ENCODE measurements around the gene HLA-A. TPM values are rescaled to one million over a fixed set of nuclear protein-coding genes. Genes with fewer than 3 reads are reported as not detected.
"Not testable (repeated sequence)": the region's sequence is repeated elsewhere in the genome, so short reads cannot be mapped to it uniquely, and the experiment has no call there.

HLA-A gene
- total RNA-seq, result 1,695 and 1,705 TPM in 2 replicates

GRCh38 chr6:29942275-29943052, at the start of gene HLA-A:
Gene HLA-A, plus strand, starts transcription at chr6:29942532. Its CDS starts 22 bp downstream, at chr6:29942554.
- intact Hi-C loops (cut with micrococcal nuclease), result loop anchor here (1.0 to 10.0 kb wide), 7 partner anchors 15 to 272 kb away; partner anchors contain the start of genes HLA-F, POLR1H and TRIM26

GRCh38 chr6:29892696-29893095, 49.6 kb upstream of the HLA-A start:
- intact Hi-C loops (cut with micrococcal nuclease), result no loop called here

- intact Hi-C loops (cut with micrococcal nuclease), result no loop called here
Observed at GRCh38 chr6:29899281-29899680, 43.1 kb upstream of the HLA-A start.

DNA sequence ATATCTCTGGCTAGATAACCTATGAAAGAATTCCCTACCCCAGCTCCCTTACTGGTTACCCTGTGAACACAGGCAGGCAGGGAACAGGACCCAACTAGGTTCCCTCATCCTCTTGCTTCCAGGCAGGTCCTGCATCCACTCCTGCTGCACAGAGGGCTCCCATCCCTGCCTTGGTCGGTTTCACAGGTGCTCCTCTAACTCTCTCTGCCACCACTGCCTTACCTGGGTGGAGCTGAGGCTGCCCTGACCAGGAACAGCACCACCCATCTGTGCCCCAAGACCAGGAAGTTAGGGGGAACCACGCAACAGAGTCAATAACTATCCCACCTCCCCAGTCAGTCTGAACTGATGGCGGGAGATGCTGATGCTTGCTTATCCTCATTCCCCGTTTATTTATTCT, 37.0 kb upstream of the HLA-A start:
- intact Hi-C loops (cut with micrococcal nuclease), result no loop called here

DNA sequence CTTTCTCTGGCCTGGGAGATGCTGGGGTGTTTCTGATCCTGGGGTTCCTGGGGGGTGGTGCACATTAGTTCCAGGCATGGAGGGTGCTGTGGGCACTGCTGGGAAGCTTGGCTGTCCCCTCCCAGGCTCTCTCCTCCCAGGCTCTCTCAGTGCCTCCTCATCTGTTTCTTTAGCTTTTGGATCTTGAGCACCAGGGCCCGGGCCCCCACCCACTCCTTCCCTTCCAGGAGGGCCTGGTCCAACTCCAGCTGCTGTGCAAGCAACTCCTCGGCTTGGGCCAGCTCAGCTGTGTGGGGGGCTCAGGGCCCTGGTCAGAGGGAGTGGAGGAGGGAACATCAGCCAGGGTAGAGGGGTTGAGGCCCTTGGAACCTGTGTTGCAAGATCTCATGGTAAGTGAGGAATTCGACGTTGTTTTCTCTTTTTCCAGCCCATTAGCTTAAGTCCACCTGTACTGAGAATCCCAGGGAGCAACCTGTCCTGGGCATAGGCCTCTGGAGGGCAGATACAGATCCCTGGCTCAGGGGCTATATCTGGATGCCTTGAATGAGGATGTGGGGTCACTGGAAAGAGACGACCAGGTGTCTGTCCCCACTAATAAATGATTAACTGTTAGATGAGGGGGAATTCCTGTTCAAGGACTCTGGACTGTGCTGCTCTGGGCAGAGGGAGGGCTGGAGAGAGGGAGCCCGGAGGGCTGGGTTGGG, 34.5 kb upstream of the HLA-A start:
- intact Hi-C loops (cut with micrococcal nuclease), result no loop called here

DNA sequence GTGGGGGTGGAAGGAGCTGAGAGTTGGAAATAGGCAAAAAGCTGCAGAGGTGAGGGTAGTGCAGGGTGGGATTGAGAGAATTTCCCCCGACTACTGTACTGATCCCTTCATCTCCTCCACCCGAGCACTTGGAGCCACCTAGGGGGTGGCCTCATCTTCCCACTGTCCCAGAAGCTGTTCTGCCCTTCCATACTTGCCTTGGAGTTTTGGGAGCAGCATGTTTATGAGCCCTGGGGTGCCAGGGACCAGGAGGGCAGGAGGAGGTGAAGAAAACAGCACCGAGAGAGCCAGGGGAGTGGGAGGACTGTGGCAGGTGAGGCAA, 34.0 kb upstream of the HLA-A start:
- intact Hi-C loops (cut with micrococcal nuclease), result no loop called here

DNA sequence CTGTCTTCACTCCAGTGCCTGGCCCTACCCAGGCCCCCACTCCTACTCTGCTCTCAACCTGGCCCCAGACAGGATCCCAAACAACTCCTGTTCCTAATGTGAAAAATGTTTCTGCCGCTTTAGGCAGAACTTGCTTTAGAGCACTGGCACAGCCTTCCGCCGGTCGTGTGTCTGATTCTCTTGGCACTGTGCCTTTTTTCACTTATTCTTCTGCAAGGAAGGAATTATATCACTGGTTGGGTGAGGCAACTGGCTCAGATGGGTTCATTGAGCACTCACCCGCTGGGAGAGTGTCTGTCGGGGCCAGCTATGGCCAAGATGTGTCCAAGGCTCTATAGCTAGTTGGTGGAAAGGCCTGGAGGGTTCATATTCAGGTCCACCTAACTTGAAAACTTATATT, 33.6 kb upstream of the HLA-A start:
- intact Hi-C loops (cut with micrococcal nuclease), result no loop called here

DNA sequence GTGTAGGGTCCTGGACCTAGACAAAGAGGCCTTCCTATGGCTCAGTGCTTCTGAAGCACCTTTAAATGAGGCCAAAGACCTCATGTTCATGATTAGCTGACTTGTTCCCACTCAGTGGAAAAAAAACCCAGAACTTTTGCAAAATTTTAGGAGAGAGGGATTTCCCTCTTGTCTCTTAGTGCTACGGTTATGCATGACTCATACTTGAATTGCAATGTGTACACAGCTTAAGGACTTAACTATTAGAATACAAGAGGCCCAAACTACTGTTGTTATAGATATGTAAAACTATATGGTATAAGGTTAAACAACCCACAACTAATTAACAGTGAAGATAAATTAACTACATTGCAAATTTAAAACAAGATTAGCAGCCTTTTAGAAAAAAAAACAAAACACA, 32.3 kb upstream of the HLA-A start:
- intact Hi-C loops (cut with micrococcal nuclease), result no loop called here

- intact Hi-C loops (cut with micrococcal nuclease), result no loop called here
Observed at GRCh38 chr6:29912840-29913239, 29.5 kb upstream of the HLA-A start.

GRCh38 chr6:29916741-29917140, 25.6 kb upstream of the HLA-A start:
- intact Hi-C loops (cut with micrococcal nuclease), result no loop called here

DNA sequence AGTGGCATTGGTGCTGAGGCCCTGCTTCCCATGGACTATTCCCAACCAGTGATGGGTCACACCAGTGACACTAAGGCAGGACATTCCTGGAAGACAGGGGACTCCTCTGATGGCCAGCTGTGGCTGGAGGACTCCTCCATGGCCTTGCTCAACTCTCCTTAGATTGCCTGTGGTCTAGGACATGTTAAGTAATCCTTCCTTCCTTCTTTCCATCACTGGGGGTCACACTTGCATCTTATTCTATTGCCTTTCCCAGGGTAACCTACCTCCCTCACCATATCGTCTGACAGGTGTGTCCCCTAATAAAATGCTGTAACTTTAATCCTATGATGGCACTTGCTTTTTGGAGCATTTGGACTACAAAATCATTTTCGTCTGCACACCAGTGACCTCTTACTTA, 24.5 kb upstream of the HLA-A start:
- intact Hi-C loops (cut with micrococcal nuclease), result no loop called here

- intact Hi-C loops (cut with micrococcal nuclease), result no loop called here
Observed at GRCh38 chr6:29919506-29920445, 22.6 kb upstream of the HLA-A start.

- intact Hi-C loops (cut with micrococcal nuclease), result no loop called here
Observed at GRCh38 chr6:29924287-29924686, 18.0 kb upstream of the HLA-A start.

DNA sequence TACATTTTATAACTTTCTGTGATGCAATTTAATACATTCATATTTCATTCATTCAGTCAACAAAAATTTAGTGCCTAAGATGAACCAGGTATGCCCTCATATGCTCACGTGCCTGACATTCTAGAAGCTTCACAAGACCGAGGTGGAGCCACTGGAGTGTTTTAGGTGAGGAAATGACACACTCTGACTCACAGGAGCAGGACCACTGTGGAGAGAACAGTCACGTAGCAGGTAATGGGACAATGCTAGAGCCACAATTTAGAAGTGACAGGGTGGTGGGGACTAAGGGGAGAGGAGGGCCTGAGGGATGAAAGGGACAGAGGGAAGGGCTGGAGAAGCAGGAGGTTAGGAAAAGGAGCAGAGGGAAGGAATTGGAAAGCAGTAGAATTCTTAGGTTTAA, 17.6 kb upstream of the HLA-A start:
- intact Hi-C loops (cut with micrococcal nuclease), result loop anchor here (5.0 kb wide), 1 partner anchor 138 kb away; the partner anchor contains the start of gene POLR1H

GRCh38 chr6:29925321-29925720, 17.0 kb upstream of the HLA-A start:
- intact Hi-C loops (cut with micrococcal nuclease), result loop anchor here (5.0 kb wide), 1 partner anchor 137 kb away; the partner anchor contains the start of gene POLR1H

DNA sequence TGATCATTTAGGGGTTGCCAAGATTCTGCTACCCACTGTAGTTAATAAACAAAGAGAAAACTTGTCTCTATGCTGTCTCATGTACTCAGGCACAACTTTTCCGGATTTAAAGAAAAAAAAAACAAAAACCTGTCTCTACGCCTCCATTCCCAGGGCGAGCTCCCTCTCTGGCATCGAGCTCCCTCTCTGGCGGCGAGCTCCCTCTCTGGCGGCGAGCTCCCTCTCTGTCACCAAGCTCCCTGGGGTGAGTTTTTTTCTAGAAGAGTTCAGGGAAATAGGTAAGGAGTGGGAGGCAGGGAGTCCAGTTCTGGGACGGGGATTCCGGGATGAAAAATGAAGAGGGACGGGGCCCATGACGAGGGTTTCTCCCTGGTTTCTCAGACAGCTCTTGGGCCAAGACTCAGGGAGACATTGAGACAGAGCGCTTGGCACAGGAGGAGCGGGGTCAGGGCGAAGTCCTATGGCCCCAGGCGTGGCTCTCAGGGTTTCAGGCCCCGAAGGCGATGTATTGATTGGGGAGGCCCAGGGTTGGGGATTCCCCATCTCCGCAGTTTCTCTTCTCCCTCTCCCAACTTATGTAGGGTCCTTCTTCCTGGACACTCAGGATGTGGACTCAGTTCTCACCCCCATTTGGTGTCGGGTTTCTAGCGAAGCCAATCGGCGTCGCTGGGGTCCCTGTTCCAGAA, 16.5 kb upstream of the HLA-A start:
- intact Hi-C loops (cut with micrococcal nuclease), result loop anchor here (2.0 to 5.0 kb wide), 2 partner anchors 37 to 136 kb away; partner anchors contain the start of gene POLR1H

DNA sequence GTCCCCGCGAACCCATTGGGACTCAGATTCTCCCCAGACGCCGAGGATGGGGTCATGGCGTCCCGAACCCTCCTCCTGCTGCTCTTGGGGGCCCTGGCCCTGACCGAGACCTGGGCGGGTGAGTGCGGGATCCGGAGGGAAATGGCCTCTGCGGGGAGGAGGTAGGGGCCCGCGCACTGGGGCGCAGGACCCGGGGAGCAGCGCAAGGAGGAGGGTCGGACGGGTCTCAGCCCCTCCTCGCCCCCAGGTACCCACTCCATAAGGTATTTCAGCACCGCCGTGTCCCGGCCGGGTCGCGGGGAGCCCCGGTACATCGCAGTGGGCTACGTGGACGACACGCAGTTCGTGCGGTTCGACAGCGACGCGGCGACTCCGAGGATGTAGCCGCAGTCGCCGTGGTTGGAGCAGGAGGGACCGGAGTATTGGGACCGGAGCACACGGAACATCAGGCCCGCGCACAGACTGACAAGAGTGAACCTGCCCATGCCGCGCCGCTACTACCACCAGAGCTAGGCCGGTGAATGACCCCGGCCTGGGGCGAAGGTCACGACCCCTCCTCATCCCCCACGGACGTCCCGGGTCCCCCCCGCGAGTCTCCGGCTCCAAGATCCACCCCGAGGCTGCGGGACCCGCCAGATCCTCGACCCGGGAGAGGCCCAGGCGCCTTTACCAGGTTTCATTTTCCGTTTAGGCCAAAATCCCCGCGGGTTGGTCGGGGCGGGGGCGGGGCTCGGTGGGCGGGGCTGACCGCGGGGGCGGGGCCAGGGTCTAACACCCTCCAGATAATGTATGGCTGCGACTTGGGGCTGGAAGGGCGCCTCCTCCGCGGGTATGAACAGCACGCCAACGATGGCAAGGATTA, 15.7 kb upstream of the HLA-A start:
- intact Hi-C loops (cut with micrococcal nuclease), result loop anchor here (1.0 to 5.0 kb wide), 4 partner anchors 16 to 136 kb away; partner anchors contain the start of genes HLA-A and POLR1H

DNA sequence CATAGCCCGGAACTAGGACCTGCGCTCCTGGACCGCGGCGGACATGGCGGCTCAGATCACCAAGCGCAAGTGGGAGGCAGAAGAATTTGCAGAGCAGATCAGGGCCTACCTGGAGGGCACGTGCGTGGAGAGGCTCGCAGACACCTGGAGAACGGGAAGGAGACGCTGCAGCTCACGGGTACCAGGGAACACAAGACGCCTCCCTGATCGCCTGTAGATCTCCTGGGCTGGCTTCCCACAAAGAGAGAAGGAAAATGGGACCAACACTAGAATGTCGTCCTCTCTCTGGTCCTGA, 15.1 kb upstream of the HLA-A start:
- intact Hi-C loops (cut with micrococcal nuclease), result loop anchor here (1.0 to 5.0 kb wide), 4 partner anchors 15 to 135 kb away; partner anchors contain the start of genes HLA-A and POLR1H

- intact Hi-C loops (cut with micrococcal nuclease), result loop anchor here (1.0 to 5.0 kb wide), 4 partner anchors 14 to 134 kb away; partner anchors contain the start of genes HLA-A and POLR1H
Observed at GRCh38 chr6:29927841-29928388, 14.4 kb upstream of the HLA-A start.

- intact Hi-C loops (cut with micrococcal nuclease), result not testable (repeated sequence)
Observed at GRCh38 chr6:29930047-29930446, 12.3 kb upstream of the HLA-A start.
